HL-60 (cell line): ENCODE results near the gene ANXA8.

Source experiments
- DNase-seq, 2 experiments: peaks; one replicate each; pipeline ENCODE4 v3.0.0-alpha.2; 2010 to 2020; ENCODE audit warnings: low read depth in 1 of 2, low spot score in 1 of 2
- H3K27ac ChIP-seq: fragments of 250-450 bp; sonication (Bioruptor Pico); replicated peaks from 2 replicates; pipeline ENCODE4 v1.5.1; 2020; ENCODE audit warnings: mild to moderate bottlenecking, moderate library complexity
- H3K27me3 ChIP-seq: fragments of 250-450 bp; sonication (Bioruptor Pico); 2 replicates; pipeline ENCODE4 v1.5.1; 2021; ENCODE audit warnings: mild to moderate bottlenecking, moderate library complexity; ENCODE audit not compliant: insufficient read depth, poor library complexity, severe bottlenecking
- H3K4me3 ChIP-seq: replicated peaks from 2 replicates; pipeline ENCODE4 v1.5.1; 2011; ENCODE audit warnings: mild to moderate bottlenecking, control low read depth, low read length; ENCODE audit not compliant: insufficient read depth
- GABPA ChIP-seq: IDR thresholded peaks from 2 replicates; pipeline ENCODE4 v1.6.1; 2012; ENCODE audit warnings: low read depth
- POLR2AphosphoS5 ChIP-seq: IDR thresholded peaks from 2 replicates; pipeline ENCODE4 v1.6.1; 2012; ENCODE audit warnings: low read depth
- REST ChIP-seq: IDR thresholded peaks from 2 replicates; pipeline ENCODE4 v1.6.1; 2012; ENCODE audit warnings: low read depth; ENCODE audit not compliant: insufficient replicate concordance
- SPI1 ChIP-seq: IDR thresholded peaks from 2 replicates; pipeline ENCODE4 v1.6.1; 2012; ENCODE audit warnings: low read depth, mild to moderate bottlenecking, borderline replicate concordance
- TF ChIP-seq, protein P1 (sequence below): IDR thresholded peaks from one replicate; pipeline ENCODE4 v1.5.1; 2011; ENCODE audit warnings: low read length, control low read depth, inconsistent platforms; ENCODE audit not compliant: insufficient read depth

The ANXA8 gene

DNA sequence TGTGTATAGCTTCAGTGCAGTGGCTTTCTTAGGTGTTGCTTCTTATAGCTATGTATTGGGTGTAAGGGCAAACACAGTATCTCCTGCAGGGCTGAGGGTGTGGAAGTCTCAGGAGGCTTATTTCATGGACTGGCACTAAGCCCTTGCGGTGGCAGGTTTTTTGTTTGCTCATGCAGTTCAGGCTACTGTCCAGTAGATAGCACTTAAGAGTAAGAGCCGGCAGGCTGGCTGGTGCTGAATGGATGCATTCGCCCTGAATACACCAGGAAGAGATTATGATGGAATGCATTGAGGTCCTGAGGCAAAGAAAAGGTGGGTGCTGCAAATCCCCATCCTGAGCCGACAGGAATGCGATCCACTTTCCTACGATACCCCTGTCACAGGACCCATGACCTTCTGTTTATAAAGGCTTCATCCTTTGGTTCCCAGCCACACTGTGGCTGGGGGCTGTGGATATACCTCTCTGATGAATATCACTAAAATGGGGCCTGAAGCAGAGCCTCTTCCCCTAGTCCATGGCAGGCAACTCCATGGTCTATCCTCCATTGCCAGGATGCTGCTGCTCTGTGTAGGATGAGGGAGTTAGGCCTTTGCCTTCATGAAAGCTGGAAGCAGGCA lies 44.9 kb downstream of the ANXA8 start:
- no peaks in the 10 kb centered on the region for H3K27me3 ChIP-seq
- peak; percentile 4 to 44 for DNase-seq
- H3K27ac ChIP-seq: no peak overlapping the region
- no peak overlapping the region for H3K4me3 ChIP-seq
- TF ChIP-seq, protein P1, sequence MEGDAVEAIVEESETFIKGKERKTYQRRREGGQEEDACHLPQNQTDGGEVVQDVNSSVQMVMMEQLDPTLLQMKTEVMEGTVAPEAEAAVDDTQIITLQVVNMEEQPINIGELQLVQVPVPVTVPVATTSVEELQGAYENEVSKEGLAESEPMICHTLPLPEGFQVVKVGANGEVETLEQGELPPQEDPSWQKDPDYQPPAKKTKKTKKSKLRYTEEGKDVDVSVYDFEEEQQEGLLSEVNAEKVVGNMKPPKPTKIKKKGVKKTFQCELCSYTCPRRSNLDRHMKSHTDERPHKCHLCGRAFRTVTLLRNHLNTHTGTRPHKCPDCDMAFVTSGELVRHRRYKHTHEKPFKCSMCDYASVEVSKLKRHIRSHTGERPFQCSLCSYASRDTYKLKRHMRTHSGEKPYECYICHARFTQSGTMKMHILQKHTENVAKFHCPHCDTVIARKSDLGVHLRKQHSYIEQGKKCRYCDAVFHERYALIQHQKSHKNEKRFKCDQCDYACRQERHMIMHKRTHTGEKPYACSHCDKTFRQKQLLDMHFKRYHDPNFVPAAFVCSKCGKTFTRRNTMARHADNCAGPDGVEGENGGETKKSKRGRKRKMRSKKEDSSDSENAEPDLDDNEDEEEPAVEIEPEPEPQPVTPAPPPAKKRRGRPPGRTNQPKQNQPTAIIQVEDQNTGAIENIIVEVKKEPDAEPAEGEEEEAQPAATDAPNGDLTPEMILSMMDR: peak; percentile 29
- no peak for TF ChIP-seq SPI1

DNA sequence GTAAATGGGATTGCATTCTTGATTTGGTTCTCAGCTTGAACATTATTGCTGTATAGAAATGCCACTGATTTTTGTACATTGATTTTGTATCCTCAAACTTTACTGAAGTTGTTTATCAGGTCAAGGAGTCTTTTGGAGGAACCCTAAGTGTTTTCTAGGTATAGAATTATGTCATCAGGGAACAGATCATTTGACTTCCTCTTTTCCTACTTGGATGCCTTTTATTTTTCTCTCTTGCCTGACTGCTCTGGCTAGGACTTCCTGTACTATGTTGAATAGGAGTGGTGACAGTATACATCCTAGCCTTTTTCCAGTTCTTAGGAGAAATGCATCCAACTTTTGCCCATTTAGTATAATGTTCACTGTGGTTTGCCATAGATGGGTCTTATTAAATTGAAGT lies 48.8 kb downstream of the ANXA8 start:
- H3K27me3 ChIP-seq: no peaks in the 10 kb centered on the region
- peak; percentile 86 for TF ChIP-seq SPI1
- TF ChIP-seq REST: no peak

DNA sequence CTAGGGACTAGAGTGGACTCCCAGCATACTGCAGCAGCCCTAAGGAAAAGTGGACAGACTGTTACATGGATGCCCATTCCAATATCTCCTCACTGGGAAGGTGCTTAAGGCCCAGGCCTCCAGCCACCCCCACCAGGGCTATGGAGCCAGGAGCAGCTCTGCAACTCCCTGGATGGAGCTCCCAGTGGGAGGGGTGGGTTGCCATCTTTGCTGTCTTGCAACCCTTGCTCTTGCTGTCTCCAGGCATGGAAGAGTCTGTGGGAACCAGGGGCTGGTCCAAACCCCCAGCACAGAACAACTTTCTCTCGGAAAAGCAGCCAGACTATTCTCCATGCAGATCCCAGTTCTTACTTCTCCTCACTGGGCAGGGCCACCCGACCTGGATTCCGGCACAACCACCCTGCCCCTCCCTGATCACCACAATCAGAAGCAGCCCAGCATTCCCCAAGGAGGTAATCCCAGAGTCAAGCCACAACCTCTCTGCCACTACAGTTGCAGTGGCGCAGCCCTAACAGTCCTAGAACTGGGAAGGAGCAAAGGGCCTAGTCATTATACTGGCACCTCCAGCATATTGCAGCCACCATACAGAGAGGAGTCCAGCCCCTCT lies 58.0 kb downstream of the ANXA8 start:
- Histone ChIP-seq H3K27ac (no peak overlapping the region), H3K4me3 (no peak overlapping the region), H3K27me3 (no peaks in the 10 kb centered on the region)
- no peak for DNase-seq
- no peak for TF ChIP-seq REST
- TF ChIP-seq, protein P1: no peak

More for the DNA sequence above, 48.8 kb downstream of the ANXA8 start:
- no peak overlapping the region for H3K4me3 ChIP-seq
- DNase-seq: no peak
- no peak overlapping the region for H3K27ac ChIP-seq

DNA sequence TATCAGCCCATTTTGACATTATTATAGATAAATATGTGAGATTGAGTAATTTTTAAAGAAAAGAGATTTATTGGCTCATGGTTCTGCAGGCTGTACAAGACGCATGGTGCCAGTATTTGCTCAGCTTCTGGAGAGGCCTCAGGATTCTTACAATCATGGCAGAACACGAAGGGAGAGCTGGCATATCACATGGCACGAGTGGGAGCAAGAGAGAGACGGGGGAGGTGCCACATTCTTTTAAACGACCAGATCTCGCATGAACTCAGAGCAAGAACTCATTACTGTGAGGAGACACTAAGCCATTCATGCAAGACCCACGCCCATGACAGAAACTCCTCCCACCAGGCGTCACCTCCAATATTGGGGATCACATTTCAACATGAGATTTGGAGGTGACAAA lies 59.7 kb downstream of the ANXA8 start:
- H3K27ac ChIP-seq: no peak overlapping the region
- no peak for DNase-seq
- TF ChIP-seq REST (no peak), GABPA (no peak), POLR2AphosphoS5 (no peak), SPI1 (no peak)
- TF ChIP-seq, protein P1: no peak
- H3K27me3 ChIP-seq: no peaks in the 10 kb centered on the region
- H3K4me3 ChIP-seq: no peak overlapping the region
